Activated gamma-delta T cell treated with anti-CD3 and anti-CD28 coated beads, Interleukin-2, amount 50 U/mL, for 16 hours (primary cell): Measurements from ENCODE around the gene SLC7A14.
"Not testable (repeated sequence)": the region's sequence is repeated elsewhere in the genome, so short reads cannot be mapped to it uniquely, and the experiment has no call there.

Source experiments
- DNase-seq: peaks from one replicate; pipeline ENCODE4 v3.0.0-alpha.2; 2020; ENCODE audit warnings: low read depth

SLC7A14 gene

DNA sequence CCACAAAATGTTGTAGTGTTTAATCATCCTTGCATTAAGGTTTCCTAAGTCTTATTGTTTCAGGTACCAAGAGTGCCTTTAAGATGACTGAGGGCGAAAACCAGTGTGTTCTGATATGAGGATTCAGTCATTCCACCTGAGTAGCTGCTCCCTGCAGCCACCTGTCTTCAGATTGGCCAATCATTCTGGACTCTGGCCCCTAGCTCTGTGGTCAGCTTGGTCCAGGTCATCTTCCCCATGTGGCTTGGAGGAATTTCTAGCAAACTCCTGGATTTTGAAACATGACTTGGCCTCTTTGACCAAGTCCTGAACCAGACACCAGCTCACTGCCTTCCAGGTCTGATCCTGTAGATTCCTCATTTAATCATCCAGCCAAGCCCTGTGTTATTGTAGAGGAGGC, 7.8 kb upstream of the SLC7A14 start:
- DNase-seq: no peak

DNA sequence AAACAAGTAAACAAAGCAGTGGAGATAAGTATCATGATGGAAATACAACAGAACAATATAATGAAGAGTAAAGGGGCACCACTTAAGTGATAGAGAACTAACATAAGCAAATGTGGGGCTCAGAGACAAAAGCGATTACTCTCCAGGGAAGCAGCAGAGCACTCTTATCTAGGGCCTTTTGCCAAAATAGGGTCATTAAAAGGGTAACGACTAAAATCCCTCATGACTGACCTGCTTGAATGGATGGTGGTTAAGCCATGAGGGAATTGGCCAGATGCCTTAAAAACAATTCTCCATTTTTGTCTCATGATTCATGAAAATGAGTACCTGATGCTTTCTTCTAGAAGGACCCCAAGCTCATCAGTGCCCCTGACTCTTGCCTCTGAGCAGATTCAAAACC, 3.2 kb upstream of the SLC7A14 start:
- DNase-seq: no peak

DNA sequence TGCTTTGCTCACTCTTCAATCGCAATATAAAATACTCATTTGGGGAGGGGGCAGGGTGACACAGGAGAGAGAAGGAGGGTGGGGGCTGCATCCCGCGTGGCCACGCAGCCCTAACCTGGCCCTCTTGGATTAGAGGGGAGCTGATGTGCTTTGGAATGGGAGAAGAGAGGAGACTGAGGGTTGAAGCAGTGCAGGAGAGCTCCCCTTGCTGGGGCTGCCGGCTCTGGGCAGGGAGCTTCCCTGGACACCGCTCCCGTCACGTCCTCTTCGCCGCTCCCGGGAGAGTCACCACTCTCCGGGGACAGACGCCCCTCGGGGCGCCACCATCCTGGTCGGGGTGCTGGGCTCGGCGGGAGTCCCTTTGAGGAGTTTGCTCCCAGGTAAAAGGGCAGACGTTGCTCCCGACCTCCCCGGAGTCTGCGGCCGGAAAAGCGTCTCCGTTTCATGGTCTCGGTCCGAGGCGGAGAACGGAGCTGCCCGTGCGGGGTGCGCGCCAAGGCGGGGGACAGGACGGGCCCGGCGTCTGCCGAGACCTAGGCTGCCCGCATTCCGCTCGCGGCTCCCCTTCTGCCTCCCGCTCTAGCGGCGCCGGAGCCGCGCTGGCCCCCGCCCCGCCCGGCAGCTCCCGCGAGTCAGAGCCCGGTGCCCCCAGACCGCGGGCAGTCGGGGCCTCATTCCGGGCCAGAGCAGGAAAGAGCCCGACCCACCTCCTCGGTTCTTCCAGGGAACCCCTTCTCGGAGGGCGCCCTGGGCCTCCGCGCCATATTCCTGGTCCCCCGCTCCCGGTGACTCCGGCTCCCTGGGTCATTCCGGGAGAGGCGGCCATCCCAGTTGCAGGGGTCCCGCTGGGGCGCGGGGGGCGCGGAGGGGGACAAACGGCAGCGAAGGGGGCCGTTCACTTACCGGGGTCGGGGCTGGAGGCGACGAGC, 603 bp downstream of the SLC7A14 start:
- no peak for DNase-seq

DNA sequence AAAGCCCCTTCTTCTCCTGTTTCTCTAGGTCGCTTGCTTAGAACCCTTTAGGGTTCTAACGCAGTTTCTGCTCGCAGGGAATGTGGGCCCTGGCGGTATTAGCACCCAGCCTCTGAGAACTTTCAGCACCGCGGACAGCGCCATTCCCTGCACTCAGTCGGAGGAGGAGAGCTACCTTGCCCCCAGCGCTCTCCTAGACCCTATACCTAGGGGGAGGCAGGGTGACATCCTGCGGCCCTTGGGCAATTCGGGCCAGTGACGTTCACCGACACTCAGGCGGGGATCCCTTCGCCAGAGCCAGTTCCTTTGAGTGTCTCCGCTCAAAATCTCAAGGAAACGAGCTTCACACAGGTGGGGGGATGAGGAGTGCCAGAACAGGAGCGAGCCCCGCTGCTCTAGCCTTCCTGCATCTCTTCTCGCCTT, 1.3 kb downstream of the SLC7A14 start:
- peak; percentile 7 for DNase-seq

DNA sequence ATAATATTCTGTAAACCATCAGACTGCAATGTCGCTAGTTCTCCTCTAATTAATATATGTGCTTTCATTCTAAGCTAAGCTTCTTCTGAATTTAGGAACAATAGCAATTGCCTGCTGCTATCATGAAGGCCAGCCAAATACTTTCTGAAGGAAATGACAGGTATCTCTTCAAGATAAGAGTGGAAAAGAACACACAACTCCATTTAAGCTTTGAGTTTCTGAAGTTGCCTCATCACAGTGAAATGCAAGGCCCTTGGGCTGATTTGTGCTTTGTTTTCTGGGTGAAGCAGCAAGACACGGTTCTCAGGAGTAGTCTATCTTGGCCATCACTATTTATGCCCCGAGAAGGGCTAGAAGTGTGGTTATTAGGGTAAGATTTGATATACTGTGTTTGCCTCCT, 6.2 kb downstream of the SLC7A14 start:
- no peak for DNase-seq

DNA sequence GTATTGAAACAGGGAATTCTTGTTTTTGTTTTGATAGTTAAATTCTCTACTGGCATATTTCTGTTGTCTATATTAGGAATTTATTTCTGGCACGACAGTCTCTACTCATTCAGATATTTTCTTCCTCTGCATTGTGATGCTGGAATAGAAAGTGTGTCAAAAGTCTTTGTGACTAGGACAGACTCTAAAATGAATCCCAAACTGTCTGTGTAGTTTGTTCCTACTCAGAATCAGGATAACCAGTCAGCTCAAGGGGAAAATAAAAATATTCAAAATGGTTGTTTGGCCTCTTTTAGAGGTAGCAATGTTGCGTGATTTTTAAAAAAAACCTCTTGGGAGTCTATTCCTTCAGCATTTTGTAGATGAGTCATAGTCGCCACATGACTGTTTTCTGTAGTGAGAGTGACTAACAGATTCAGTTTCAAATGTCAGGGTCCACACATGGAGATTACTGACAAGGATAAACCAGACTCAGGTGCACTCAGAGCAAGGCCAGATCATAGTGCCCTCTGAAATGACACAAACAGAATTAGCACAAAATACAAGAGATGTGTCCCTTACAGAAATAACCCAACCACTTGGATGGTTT, 13.1 kb downstream of the SLC7A14 start:
- DNase-seq: no peak

DNA sequence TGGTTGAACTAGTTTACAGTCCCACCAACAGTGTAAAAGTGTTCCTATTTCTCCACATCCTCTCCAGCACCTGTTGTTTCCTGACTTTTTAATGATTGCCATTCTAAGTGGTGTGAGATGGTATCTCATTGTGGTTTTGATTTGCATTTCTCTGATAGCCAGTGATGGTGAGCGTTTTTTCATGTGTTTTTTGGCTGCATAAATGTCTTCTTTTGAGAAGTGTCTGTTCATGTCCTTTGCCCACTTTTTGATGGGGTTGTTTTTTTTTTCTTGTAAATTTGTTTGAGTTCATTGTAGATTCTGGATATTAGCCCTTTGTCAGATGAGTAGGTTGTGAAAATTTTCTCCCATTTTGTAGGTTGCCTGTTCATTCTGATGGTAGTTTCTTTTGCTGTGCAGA, 18.3 kb downstream of the SLC7A14 start:
- not testable (repeated sequence) for DNase-seq

DNA sequence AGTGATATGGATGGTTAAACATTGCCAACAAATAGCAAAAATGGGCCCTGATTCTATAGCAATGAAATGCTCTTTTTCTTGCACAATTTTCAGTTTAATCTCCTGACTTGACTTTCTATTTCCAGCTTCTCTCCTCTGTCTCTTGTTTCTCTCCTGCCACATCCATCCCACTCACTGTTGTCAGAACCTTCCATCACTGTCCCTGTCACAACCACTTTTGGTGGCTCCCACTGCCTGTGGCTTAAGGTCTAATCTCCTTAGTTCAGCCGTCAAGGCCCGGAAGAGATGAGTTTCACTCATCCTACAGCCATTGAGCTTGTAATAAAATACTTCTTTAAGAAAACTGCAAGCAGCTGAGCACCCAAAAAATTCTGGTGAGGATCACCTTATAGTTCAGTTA, 19.5 kb downstream of the SLC7A14 start:
- no peak for DNase-seq

DNA sequence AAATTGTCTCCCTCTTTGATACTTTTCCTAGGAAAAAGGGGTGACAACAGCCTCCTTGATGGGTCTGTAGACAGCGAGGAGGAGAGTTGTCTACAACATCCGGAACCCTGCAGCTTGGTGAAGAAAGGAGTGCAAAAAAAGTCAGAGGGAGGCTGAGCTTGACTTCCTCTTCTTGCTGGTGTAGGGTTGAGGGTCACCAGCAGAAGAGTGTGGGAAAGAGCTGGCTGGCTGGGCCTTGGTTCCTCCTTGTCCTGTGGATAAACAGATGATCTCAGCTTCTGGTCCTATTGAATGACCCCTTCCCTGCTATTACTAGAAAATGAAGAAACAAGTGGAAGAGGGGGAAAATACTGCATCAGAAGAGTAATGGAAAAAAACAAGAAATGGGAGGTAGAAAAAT, 20.4 kb downstream of the SLC7A14 start:
- DNase-seq: no peak

DNA sequence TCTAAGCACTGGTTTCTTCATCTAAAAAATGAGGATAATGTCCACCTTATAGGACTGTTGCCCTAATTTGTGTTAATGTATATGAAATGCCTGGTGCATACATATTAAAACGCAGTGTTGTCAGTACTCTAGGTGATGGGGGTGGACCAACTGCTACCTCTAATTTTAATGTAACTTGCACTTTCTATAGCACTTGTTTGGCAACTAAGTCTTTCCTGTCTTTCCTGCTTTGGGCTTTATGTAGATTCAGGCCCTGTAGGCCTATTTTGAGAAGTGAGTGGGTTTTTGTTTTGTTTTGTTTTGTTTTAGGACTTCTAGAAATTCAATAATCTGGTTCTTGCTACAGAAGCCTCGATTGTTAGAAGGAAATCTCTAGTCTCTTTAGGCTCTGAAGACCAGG, 21.2 kb downstream of the SLC7A14 start:
- no peak for DNase-seq

DNA sequence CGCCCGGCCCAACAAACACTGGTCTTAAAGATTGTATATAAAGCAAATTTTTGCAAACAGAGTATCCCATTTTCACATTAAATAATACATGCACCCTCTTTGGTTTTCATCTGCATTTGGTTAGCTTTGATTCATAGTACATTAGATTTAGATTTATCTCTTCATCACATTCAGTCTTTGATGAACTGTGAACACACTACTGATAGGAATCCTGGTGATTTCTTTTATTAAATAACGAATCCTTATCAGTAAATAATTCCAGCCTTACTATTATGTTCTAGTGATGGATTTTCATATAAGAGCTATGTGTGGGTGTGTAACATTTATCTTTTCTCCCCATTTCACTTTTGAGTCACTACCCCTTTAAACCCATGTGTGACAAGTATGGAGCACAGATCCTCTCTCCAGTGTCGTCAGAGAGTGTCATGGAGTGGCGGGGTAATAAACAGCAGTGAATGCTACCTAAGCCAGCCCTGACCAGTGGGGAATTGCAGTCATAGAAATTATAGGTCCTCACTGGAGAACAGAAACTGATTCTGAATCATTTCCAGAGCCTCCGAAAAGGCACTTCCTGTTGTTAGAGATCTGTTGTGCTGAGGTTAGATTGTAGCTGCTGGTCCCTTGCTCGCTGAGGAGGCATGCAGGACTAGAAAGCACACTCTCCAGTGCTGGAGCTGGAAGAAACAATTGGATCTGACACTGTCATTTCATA, 22.0 kb downstream of the SLC7A14 start:
- no peak for DNase-seq

DNA sequence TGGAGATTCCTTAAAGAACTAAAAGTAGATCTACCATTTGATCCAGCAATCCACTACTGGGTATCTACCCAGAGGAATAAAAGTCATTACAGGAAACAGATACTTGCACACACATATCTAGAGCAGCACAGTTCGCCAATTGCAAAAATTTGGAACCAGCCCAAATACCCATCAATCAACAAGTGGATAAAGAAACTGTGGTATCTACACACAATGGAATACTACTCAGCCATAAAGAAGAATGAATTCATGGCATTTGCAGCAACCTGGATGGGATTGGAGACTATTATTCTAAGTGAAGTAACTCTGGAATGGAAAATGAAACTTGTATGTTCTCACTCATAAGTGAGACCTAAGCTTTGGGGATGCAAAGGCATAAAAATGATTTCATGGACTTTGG, 23.8 kb downstream of the SLC7A14 start:
- DNase-seq: no peak

DNA sequence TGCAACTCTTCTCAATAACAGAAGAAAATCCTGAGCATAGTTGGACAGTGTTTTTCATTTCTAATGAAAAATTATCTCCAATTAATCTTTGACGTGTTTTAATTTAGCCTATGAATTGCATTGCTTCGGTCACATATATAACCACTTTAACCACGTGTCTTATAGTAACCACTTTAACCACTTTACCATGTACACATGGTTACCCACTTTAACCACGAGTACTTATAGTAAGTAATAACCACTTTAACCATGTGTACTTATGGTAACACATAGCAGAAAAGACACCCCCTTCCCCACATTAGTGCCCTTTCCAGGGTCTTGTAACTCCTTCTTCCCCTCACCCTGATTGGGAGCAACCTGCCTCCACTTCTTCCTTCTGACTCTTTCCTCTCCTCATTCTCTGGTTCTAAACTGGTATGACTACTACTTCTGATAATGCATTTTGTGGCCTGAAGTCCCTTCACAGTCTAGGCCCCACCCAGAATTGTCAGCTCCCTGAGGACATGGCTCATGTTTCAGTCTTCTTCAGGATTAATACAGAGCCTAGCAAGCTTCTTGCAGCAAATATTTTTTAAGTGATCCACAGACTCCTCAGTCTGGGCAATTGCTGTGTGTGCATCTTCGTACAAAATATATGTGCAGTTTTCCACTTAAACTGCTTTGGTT, 25.0 kb downstream of the SLC7A14 start:
- DNase-seq: no peak

DNA sequence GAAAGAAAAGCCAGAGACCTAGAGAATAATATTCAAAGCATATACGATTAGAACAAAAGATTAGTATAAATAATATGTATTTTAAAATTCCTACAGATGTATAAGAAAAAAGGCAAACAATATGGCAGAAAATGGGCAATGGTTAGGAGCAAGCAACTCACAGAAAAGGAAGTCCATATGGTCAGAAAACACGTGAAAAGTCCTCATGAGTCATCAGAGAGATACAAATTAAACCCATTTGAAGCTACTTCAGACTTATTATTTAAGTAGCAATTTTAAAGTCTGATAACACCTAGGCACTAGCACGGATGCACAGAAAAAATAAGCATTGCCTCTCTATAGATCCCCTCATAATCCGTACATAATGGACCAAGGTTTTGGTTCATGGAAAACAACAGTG, 25.6 kb downstream of the SLC7A14 start:
- DNase-seq: no peak

DNA sequence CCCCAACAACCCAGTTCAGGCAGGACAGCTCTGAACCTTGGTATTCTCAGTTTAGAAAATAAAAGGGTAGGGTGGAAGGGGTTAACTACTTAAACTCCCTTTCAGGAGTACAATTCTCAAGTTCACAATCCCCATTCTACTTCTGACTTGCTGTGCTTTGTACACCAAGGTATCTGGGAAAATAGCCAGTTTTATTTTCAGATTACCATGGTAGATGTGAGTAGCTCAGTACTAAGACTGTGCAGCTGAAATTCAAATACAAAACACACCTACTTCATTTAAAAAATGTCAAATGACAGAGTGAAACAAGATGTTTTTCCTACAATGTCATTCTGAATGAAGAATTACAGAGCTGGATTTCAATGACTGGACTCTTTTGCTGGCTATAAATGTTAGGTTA, 27.4 kb downstream of the SLC7A14 start:
- no peak for DNase-seq

DNA sequence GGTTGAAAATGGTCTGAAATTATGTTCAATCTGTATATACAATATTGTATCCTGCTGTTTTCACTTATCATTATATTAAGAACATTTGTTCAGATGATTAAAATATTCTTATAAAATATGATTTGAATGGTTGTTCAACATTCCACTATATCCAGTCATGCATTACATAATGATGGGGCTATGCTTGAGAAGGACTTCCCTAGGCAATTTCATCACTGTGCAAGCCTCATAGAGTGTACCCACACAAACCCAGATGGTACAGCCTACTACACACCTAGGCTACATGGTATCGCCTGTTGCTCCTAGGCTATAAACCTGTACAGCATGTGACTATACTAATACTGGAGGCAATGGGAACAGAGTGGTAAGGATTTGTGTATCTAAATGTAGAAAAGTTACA, 30.5 kb downstream of the SLC7A14 start:
- no peak for DNase-seq

DNA sequence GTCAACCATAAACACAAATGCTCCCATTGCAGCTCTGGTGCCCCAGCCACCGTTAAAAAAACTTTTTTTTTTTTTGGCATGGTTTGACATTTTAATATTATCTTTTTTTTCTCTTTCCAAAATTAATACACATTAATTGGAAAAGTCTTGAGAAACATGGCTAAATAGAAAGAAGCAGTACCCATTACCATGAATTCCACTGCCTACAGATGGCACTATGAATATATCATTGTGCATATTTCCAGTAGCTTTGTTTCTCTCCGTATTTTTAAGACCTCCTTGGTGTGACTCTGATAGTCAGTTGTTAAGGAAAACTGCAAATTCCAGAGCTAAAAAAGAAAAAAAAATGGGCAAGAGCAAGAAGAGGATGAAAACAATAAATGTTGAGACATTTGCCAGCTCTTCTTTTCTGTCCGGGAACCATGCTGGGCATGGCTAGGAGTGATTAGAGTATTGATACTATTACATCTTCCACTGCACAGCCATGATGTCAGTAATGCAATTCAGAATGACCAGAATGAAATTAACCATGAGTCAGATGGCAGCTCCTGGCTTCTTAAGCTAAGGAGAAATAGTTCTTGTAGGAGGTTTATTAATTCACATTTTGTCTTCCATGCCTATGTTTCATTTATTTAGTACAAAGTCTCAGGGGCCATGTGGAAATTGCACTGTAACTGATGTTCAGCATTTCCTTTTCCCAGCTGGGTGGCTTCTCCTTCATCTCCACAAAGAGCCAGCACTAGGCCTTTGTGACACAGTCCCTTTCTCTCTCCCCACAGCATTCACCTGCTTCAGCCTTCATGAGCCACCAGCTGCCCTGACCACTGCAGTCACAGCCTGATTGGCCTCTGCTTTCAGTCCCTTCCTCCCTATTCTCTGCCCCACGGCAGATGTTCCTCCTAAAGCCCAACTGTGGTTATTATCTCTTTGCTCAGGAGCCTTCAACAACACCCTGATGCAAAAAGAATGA, 31.8 kb downstream of the SLC7A14 start:
- no peak for DNase-seq

DNA sequence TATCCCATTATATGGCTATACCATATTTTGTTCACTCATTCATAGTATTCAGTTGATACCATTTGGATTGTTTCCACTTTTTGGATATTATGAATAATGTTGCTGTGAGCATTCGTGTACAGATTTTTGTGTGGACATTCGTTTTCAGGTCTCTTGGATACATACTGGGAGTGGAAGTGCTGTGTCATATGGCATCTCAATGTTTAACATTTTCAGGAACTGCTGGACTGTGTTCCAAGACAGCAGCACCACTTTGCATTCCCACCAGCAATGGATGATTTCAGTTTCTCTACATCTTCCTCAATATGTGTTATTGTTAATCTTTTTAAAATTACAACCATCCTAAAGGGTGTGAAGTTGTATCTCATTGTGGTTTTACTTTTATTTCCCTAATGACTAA, 34.6 kb downstream of the SLC7A14 start:
- DNase-seq: no peak

DNA sequence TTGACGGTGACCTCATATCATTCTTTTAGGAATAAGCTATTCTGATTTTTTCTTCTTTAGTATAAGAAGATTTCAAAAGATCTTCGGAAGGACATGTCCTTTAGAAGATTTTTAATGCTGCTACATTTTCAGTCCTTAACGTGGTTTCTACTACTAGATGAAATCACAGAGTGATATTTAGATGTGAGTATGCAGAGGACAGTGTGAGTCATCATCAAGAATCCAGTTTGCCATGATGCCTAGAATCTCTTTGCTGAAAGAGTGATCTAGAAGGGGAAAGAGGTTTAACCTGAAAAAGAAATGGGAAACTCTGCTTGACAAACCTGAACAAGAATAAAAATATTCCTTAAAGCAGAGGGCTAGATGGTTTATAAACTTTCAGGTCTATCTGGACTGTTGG, 43.2 kb downstream of the SLC7A14 start:
- no peak for DNase-seq

DNA sequence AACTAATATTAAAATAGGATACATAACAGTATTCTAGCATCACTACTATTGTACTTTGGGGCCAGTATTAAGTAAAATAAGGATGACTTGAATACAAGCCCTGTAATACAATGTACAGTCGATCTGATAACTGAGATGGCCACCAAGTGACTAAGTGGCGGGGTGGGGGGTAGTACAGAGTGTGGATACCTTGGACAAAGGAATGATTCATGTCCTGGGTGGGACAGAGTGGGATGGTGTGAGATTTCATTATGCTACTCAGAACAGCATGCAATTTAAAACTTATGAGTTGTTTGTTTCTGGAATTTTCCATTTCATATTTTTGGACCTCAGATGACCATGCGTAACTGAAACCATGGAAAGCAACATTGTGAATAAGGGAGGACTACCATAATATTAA, 46.0 kb downstream of the SLC7A14 start:
- DNase-seq: no peak

DNA sequence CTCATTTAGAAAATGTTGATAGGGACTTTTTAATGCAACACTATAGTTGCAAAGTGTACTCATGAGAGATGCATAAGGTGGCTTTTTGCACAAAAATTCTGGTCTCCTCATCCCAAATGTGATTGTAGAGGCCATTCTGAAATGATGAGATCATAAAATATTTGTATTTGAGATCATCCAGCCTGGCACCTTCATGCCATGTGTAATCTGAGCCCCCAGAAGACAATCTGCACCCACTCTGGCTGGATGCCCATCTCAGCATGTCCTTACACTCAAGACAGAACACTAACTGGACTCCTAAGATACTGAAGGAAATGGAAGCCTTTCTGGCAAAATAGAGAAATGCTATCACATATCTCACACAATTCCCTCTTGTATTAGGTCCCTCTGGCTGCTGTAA, 49.2 kb downstream of the SLC7A14 start:
- no peak for DNase-seq
